Liver (tissue), 9 donors: ENCODE data around the gene FAM131B. TPM values are rescaled to one million over a fixed set of nuclear protein-coding genes. Genes with fewer than 3 reads are reported as not detected.

ENCODE experiments used
- DNase-seq: peaks from one replicate; pipeline ENCODE4 v3.0.0-alpha.2; 2017; ENCODE audit warnings: low spot score
- H3K27ac ChIP-seq, 2 donors: one replicate each; pipeline ENCODE4 v1.7.0; 2013; ENCODE audit warnings: inconsistent platforms in 2 of 2, low read length in 2 of 2, control low read depth in 1 of 2, low read depth in 1 of 2, mild to moderate bottlenecking in 1 of 2
- H3K27me3 ChIP-seq, 4 donors: one replicate each; pipeline versions ENCODE4 v1.6.1 to v1.7.0; 2013; ENCODE audit warnings: low read length in 3 of 4, inconsistent platforms in 1 of 4, mild to moderate bottlenecking in 1 of 4, moderate library complexity in 1 of 4; ENCODE audit not compliant: control insufficient read depth in 4 of 4, insufficient read depth in 4 of 4
- H3K36me3 ChIP-seq, 4 donors: one replicate each; pipeline versions ENCODE4 v1.6.1 to v1.7.0; 2013; ENCODE audit warnings: low read length in 3 of 4, mild to moderate bottlenecking in 3 of 4, low read depth in 1 of 4, moderate library complexity in 1 of 4; ENCODE audit not compliant: control insufficient read depth in 4 of 4, insufficient read depth in 3 of 4
- H3K4me1 ChIP-seq, 4 donors: one replicate each; pipeline versions ENCODE4 v1.6.1 to v1.7.0; 2013; ENCODE audit warnings: low read length in 3 of 4, mild to moderate bottlenecking in 3 of 4, moderate library complexity in 1 of 4; ENCODE audit not compliant: control insufficient read depth in 4 of 4, insufficient read depth in 4 of 4
- H3K4me3 ChIP-seq, 3 donors: one replicate each; pipeline versions ENCODE4 v1.6.1 to v1.7.0; 2013; ENCODE audit warnings: low read length in 3 of 3, control low read depth in 1 of 3, low read depth in 1 of 3, mild to moderate bottlenecking in 1 of 3
- H3K9ac ChIP-seq, 2 donors: one replicate each; pipeline ENCODE4 v1.7.0; 2013; ENCODE audit warnings: low read length in 2 of 2, mild to moderate bottlenecking in 2 of 2, moderate library complexity in 2 of 2, control low read depth in 1 of 2, low read depth in 1 of 2
- H3K9me3 ChIP-seq, 4 donors: one replicate each; pipeline versions ENCODE4 v1.6.1 to v1.7.0; 2013; ENCODE audit warnings: low read length in 3 of 4; ENCODE audit not compliant: control insufficient read depth in 4 of 4
- FOXA2 ChIP-seq: IDR thresholded peaks from 2 replicates; pipeline ENCODE4 v1.6.1; 2016; ENCODE audit warnings: antibody characterized with exemption
- NR2F2 ChIP-seq: IDR thresholded peaks from 2 replicates; pipeline ENCODE4 v1.6.1; 2016; ENCODE audit warnings: antibody characterized with exemption
- RAD21 ChIP-seq, 2 donors: IDR thresholded peaks; 2 replicates each; pipeline ENCODE4 v1.6.1; 2016; ENCODE audit warnings: antibody characterized with exemption in 2 of 2, mild to moderate bottlenecking in 2 of 2
- YY1 ChIP-seq: IDR thresholded peaks from 2 replicates; pipeline ENCODE4 v1.6.1; 2016; ENCODE audit warnings: antibody characterized with exemption, mild to moderate bottlenecking
- WGBS: extraction: QIAGEN DNeasy Blood & Tissue Kit; methylation state at CpG from one replicate; pipeline ENCODE4 v1.1.7; 2013; 5-methylcytosine and 5-hydroxymethylcytosine counted together
- polyA plus RNA-seq, 2 donors: library from polyadenylated mRNA; stranded (reverse) in 1 of 2; unstranded in 1 of 2; fragments of 200-250 nt in 1 of 2; fragments of >200 nt in 1 of 2; fragmentation: Nextera tagmentation in 1 of 2; extraction: Ambion mirVana in 1 of 2; gene quantifications; one replicate each; pipeline versions ENCODE4 v1.2.1 to v1.2.3, GENCODE V29; 2013 to 2015
- total RNA-seq, 2 donors: library from RNA; depleted of rRNA; stranded (reverse); fragments of >200 nt; gene quantifications; one replicate each; pipeline ENCODE4 v1.2.3, GENCODE V29; 2014
- TF ChIP-seq, protein P1 (sequence below): IDR thresholded peaks from 2 replicates; pipeline ENCODE4 v1.6.1; 2016; ENCODE audit warnings: antibody characterized with exemption
- TF ChIP-seq, protein P2 (sequence below): fragments of 150-350 bp; IDR thresholded peaks from 2 replicates; pipeline ENCODE4 v1.5.1; 2017; ENCODE audit warnings: improper control_type of control experiment, low read depth, low read length; ENCODE audit not compliant: missing input control
- donor health status: healthy.
- donor health status: healthy.
- donor health status: healthy.
- donor health status: healthy.
- donor health status: healthy.

Gene FAM131B
- total and polyA plus RNA-seq, 4 donors = 0.06 to 0.14 (median 0.08) TPM; not detected in 1

DNA sequence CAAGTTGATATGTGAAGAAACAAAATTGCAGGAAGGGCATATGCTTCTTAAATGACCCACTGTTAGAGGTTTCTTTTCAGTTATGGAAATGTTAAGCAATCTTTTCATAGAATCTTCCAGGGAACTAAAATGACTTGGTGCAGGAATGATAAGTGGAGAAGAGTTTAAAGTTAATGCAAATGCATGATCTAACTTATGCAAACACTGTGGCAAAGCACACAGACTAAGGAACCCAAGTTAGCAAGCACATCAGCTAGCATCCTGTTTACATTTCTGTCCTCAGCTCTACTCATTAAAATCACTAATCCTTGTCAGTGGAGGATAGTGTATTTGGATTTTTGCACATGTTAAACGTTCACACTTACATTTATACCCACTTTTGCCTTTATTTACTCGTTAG is 37.3 kb downstream of the FAM131B start:
- no peaks in the 10 kb centered on the region for H3K9me3 ChIP-seq
- H3K9ac ChIP-seq = no peak overlapping the region
- no peaks in the 10 kb centered on the region for H3K36me3 ChIP-seq
- peaks cover 0 to 17% (median 3%) of the 10 kb centered on the region in 4 donors for H3K4me1 ChIP-seq
- no peak for DNase-seq
- no peaks in the 10 kb centered on the region for H3K27me3 ChIP-seq
- H3K4me3 ChIP-seq = no peak overlapping the region
- H3K27ac ChIP-seq = no peak overlapping the region
- 78% methylated on average over 2 of the region's 2 CpGs for WGBS
- TF ChIP-seq, protein P1, sequence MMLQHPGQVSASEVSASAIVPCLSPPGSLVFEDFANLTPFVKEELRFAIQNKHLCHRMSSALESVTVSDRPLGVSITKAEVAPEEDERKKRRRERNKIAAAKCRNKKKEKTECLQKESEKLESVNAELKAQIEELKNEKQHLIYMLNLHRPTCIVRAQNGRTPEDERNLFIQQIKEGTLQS = no peak

DNA sequence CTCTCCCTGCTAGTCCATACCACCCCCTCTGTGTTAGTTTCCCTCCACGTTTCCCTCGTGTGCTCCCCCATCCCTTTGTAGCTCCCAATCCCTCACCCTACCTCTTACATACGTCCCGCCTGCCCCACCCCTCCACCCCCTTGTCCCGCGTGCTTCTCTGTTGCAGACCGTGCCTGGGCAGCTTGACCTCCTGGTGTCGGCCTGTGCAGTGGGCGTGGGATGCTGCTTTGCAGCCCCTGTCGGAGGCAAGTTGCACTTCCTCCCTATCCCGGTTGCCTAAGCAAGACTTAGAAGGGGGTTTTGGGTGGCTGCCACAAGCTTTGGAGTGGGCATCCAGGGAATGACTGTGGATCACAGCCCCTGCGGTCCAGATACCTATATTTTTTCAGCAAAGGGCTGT is 38.9 kb downstream of the FAM131B start:
- Histone ChIP-seq H3K4me1 (peaks cover 5 to 29% (median 12%) of the 10 kb centered on the region in 4 donors), H3K27me3 (no peaks in the 10 kb centered on the region), H3K4me3 (no peak overlapping the region), H3K27ac (no peak overlapping the region), H3K36me3 (no peaks in the 10 kb centered on the region), H3K9me3 (no peaks in the 10 kb centered on the region), H3K9ac (no peak overlapping the region)
- 80% methylated on average over 12 of the region's 12 CpGs for WGBS
- DNase-seq = no peak
- no peak for TF ChIP-seq YY1

DNA sequence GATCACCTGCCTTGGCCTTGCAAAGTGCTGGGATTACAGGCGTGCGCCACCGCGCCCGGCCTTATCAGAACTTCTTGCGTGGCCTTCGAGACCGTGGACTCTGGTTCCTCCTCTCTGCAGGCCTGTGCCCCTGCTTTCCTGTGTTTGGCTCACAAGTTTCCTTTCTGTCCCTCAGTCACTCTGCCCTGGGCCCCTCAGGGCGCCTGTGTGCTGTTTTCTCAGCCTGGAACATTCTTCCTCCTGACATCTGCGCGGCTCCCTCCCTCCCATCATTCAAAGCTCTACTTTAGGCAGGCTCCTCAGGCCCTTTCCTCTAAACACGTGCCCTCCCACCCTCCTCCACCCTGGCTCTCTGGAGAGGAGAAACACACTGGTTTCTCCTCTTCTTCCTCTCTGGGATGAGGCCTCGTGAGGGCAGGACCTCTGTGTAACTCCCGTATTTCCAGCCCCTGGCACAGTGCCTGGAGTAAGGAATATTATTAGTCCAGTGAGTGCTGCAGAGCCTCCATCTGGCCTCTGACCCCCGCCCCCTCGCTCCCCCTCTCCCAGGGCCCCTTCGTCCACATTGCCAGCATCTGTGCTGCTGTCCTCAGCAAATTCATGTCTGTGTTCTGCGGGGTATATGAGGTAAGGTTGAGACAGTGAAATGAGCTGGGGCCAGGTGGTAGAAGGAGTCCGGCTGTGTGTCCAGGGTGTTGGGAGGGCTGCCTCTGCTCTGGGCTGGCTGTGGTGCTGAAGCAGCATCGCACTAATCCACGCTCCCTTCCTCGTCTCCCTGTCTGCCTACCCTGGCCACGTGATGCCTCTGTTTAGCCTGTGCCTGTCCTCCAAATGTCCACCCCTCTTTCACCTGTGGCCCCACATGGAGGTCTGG is 39.5 kb downstream of the FAM131B start:
- no peaks in the 10 kb centered on the region for H3K9me3 ChIP-seq
- H3K9ac ChIP-seq = no peak overlapping the region
- peak; percentile 87 for TF ChIP-seq NR2F2
- TF ChIP-seq, protein P2, sequence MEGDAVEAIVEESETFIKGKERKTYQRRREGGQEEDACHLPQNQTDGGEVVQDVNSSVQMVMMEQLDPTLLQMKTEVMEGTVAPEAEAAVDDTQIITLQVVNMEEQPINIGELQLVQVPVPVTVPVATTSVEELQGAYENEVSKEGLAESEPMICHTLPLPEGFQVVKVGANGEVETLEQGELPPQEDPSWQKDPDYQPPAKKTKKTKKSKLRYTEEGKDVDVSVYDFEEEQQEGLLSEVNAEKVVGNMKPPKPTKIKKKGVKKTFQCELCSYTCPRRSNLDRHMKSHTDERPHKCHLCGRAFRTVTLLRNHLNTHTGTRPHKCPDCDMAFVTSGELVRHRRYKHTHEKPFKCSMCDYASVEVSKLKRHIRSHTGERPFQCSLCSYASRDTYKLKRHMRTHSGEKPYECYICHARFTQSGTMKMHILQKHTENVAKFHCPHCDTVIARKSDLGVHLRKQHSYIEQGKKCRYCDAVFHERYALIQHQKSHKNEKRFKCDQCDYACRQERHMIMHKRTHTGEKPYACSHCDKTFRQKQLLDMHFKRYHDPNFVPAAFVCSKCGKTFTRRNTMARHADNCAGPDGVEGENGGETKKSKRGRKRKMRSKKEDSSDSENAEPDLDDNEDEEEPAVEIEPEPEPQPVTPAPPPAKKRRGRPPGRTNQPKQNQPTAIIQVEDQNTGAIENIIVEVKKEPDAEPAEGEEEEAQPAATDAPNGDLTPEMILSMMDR = no peak
- no peak overlapping the region for H3K4me3 ChIP-seq
- WGBS = 74% methylated on average over 23 of the region's 23 CpGs
- peak; percentile 49 for DNase-seq
- no peaks in the 10 kb centered on the region for H3K36me3 ChIP-seq
- no peaks in the 10 kb centered on the region for H3K27me3 ChIP-seq
- no peak overlapping the region for H3K27ac ChIP-seq
- peaks cover 5 to 34% (median 16%) of the 10 kb centered on the region in 4 donors for H3K4me1 ChIP-seq

DNA sequence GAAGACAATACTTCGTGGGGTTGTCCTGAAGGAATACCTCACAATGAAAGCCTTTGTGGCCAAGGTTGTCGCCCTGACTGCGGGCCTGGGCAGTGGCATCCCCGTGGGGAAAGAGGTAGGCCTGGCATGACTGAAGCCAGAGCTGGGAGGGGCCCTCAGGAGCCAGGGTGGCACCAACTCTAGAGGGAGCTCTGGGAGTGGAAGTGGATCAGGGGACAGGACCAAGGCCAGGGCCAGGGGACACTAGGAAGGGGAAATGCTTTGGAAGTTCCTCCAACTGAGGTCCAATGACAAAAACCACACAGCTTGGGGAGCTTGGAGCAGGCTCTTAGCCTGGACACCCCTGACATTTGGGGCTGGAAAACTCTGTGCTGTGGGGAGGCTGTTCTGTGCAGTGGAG is 40.8 kb downstream of the FAM131B start:
- no peaks in the 10 kb centered on the region for H3K27me3 ChIP-seq
- H3K27ac ChIP-seq = no peak overlapping the region
- no peaks in the 10 kb centered on the region for H3K36me3 ChIP-seq
- no peak overlapping the region for H3K9ac ChIP-seq
- peak; percentile 66 to 72 for TF ChIP-seq RAD21 (IDR thresholded peaks at IDR 0.05)
- TF ChIP-seq FOXA2 = no peak
- H3K9me3 ChIP-seq = no peaks in the 10 kb centered on the region
- WGBS = 82% methylated on average over 4 of the region's 4 CpGs
- no peak for DNase-seq
- H3K4me1 ChIP-seq = peaks cover 8 to 38% (median 18%) of the 10 kb centered on the region in 4 donors
- no peak overlapping the region for H3K4me3 ChIP-seq
